ENCODE results near the gene PHF20. TPM values are rescaled to one million over a fixed set of nuclear protein-coding genes. Genes with fewer than 3 reads are reported as not detected.
"Not testable (repeated sequence)": the region's sequence is repeated elsewhere in the genome, so short reads cannot be mapped to it uniquely, and the experiment has no call there.

Gene PHF20
- polyA plus RNA-seq, 4 donors, result 37.6 to 42.8 (median 42.0) TPM

GRCh38 chr20:35773154-35773751, 1.4 kb downstream of the PHF20 start:
- DNase-seq (ENCODE audit: low read depth in 4 of 4, low spot score in 3 of 4), result no peak

DNA sequence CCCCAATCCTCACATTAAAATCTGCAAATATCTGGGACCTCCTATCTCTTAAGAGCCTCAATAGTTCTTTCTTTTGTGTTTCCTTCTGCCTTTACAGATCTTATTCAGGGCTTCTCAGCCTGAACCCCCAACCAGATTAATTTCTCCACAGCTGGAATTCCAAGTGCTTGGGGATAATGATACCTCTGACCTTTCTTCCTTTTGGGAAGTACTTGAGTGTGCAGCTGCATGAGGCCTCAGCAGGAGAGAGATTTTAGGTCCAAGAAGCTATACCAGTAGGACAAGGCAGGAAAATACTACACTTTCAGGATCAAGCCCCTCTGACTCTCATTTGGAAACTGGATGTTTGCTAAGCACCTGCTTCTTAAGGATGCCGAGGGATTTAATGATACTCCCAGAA, 2.6 kb downstream of the PHF20 start:
- no peak for DNase-seq (ENCODE audit: low read depth in 4 of 4, low spot score in 3 of 4)

DNA sequence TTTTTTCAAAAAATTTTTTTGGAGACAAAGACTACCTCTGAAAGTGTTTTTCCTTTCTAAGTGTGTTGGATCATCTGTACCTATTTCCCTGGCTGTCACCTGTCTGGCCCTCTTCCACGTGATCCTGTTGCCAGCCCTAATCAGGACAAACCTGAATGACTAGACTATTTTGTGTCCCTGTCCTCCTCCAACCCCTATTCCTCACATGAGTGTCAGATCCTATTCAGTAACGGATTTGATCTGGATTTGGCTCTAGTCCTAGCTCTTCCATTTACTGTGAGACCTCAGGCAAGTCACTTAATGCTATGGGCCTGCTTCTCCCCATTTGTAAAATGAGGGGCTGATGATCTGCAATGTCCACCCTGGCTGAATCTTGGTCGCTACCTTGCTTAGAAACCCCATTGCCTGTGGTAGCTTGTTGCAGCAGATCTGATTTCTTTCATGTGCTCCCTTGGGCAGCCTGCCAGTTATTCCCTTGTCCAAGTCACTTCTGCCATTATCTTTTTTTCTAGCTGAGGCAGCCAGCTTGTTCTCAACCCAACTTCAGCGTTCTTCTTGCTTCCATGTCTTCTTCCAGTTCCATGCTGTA, 4.8 kb downstream of the PHF20 start:
- no peak for DNase-seq (ENCODE audit: low read depth in 4 of 4, low spot score in 3 of 4)

- DNase-seq (ENCODE audit: low read depth in 4 of 4, low spot score in 3 of 4), result not testable (repeated sequence)
Measured at GRCh38 chr20:35783811-35784210, 12.0 kb downstream of the PHF20 start.

GRCh38 chr20:35785541-35785940, 13.7 kb downstream of the PHF20 start:
- not testable (repeated sequence) for DNase-seq (ENCODE audit: low read depth in 4 of 4, low spot score in 3 of 4)

DNA sequence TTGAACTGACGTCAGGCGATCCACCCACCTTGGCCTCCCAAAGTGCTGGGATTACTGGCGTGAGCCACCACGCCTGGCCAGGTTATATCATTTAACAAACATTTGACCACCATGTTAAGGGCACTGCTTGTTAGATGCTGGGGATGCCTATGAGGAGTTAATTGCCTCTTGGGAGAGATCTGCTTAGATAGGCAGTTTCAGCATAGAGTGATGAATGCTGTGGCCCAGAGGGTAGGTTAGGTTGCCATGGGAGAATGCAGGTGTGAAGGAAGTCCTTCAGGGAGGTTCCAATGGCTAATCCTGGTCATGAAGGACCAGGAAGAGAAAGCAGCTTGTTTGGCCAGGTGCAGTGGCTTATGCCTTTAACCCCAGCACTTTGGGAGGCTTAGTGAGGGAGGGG, 17.0 kb downstream of the PHF20 start:
- DNase-seq (ENCODE audit: low read depth in 4 of 4, low spot score in 3 of 4), result no peak

- no peak for DNase-seq (ENCODE audit: low read depth in 4 of 4, low spot score in 3 of 4)
Measured at GRCh38 chr20:35791097-35791496, 19.3 kb downstream of the PHF20 start.

DNA sequence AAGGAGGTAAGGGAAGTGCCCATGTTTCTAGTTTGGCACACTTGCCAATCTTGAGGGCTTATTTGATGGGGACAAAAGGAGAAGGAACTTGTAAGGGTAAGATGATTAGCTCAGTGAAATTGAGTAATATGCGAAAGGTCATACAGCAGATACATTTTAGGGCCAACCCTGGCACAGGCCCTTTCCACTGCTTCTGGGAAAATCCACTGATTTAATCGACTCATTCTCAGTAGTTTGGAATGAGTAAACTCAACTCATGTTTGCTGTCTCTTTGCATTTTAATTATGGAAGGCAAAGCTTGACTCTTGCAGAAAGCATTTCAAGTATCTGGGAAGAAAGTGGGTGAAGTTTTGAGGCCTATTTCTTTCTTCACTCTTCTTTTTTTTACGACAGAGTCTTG, 20.0 kb downstream of the PHF20 start:
- DNase-seq (ENCODE audit: low read depth in 4 of 4, low spot score in 3 of 4), result no peak

DNA sequence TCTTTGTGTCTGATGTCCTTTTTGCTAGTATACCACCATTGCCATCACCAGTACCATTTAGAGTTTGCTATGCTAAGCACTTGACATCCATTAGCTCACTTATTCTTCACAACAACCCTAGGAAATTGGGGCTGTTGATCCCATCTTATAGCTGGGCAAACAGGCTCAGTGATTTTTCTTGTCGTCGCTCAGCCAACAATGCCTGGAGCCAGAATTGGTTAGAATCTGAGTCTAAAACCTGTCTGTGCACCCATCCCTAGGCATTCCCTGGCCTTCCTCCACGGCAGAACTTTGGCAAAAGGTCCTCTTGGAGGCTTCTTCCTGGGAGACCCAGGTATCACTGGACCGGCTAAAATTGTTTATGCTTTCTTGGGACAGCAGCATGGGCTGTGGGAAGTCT, 20.9 kb downstream of the PHF20 start:
- DNase-seq (ENCODE audit: low read depth in 4 of 4, low spot score in 3 of 4), result no peak

GRCh38 chr20:35796571-35796970, 24.8 kb downstream of the PHF20 start:
- DNase-seq (ENCODE audit: low read depth in 4 of 4, low spot score in 3 of 4), result no peak

GRCh38 chr20:35801865-35802264, 30.1 kb downstream of the PHF20 start:
- no peak for DNase-seq (ENCODE audit: low read depth in 4 of 4, low spot score in 3 of 4)

DNA sequence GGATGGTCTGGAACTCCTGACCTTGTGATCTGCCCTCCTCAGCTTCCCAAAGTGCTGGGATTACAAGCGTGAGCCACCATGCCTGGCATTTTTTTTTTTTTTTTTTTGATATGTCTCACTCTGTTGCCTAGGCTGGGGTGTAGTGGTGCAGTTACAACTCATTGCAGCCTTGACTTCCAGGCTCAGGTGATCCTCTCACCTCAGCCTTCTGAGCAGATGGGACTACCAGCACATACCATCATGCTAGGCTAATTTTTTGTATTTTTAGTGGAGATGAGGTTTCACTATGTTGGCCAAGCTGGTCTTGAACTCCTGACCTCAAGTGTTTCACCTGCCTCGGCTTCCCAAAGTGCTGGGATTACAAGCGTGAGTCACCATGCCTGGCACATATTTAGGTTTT, 34.3 kb downstream of the PHF20 start:
- DNase-seq (ENCODE audit: low read depth in 4 of 4, low spot score in 3 of 4), result no peak

DNA sequence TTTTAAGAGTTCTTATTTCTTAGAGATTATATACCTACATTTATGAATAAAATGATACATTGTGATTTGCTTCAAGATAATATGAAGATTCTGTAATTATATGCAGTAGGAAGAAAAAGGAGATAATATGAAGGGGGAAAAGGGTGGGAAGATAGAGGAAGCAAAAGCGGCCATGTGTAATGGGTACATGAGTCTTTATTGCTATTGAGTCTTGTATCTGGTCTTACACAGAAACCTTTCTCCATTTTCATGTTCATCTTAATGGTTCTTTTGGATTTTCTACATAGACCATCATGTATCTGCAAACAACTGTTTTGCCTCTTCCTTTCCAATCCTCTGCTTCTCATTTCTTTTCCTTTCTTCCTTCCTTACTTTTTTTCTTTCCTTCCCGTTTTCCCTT, 36.1 kb downstream of the PHF20 start:
- DNase-seq (ENCODE audit: low read depth in 4 of 4, low spot score in 3 of 4), result no peak

DNA sequence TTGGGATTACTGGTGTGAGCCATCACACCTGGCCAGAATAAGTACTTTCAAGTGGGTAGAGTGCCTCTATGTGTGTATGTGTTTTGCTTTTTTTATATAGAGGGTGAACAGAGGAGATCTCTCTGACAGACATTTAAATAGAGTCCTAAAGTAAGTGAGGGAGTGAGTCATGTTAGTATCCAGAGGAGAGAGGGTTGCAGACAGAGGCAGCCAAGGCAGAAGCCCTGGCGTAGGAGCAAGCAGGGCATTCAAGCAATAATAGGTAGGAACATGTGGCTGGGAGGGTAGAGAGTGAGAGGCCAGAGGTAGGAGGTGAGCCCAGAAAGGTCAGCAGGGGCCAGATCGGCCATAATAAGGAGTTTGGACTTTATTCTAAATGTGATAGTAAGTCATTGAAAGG, 48.9 kb downstream of the PHF20 start:
- no peak for DNase-seq (ENCODE audit: low read depth in 4 of 4, low spot score in 3 of 4)

DNA sequence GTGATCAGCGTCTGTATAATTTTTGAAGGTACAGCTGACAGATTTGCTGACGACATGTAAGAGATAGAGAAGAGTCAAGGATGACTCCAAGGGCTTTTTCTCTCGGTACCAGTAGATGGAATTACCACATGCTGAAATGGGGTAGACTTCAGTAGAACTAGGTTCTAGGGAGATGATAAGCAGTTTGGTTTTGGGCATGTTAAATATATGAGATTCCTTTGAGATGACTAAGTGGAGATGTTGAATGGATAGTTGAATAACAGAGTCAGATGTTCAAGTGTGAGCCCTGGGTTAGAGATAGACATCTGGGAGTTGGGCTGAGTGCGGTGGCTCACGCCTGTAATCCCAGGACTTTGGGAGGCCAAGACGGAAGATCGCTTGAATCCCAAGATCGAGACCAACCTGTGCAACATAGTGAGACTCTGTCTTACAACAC, 50.0 kb downstream of the PHF20 start:
- DNase-seq (ENCODE audit: low read depth in 4 of 4, low spot score in 3 of 4), result no peak

DNA sequence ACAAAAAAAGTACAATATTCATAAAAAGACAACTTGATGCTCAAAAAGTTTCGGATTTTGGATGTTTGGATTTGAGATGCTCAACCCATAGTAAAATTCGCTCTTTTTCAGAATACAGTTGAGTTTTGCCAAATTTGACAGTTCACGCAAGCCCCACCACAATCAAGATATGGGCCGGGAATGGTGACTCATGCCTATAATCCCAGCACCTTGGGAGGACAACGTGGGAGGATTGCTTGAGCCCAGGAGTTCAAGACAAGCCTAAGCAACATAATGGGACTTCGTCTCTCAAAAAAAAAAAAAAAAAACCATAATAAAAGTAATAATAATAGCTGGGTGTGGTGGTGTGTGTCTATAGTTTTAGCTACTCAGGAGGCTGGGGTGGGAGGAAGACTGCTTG, 51.3 kb downstream of the PHF20 start:
- no peak for DNase-seq (ENCODE audit: low read depth in 4 of 4, low spot score in 3 of 4)

DNA sequence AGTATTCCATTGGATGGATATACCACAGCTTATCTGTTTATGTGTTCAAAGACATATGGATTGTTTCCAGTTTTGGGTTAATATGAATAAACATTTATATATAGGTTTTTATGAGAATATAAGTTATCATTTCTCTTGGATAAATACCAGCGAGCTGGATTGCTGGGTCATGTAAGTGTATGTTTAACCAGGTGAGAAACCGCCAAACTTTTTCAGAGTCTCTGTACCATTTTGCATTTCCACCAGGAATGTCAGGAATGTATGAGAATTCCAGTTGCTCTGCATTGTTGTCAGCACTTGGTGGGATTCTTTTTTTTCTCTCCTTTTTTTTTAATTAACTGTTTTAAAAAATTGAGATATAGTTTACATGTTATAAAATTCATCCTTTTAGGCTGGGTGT, 52.1 kb downstream of the PHF20 start:
- no peak for DNase-seq (ENCODE audit: low read depth in 4 of 4, low spot score in 3 of 4)

GRCh38 chr20:35826397-35826998, 54.7 kb downstream of the PHF20 start:
- DNase-seq (ENCODE audit: low read depth in 4 of 4, low spot score in 3 of 4), result no peak

GRCh38 chr20:35828434-35828833, 56.6 kb downstream of the PHF20 start:
- no peak for DNase-seq (ENCODE audit: low read depth in 4 of 4, low spot score in 3 of 4)

DNA sequence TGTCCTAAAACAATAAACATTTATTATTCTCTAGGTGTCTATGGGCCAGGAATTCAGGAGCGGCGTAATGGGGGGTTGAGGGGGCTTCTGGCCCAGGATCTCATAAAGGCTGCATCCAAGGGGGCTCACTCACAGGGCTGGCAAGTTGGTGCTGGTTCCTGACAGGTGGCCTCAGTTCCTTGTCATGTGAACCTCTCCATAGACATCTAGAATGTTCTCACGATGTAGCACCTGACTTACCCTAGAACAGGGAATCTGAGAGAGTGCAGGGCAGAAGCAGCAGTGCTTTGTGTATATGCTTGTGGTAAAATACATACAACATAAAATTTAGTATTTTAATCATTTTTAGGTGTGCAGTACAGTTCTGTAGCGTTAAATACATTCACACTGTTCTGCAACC, 57.1 kb downstream of the PHF20 start:
- no peak for DNase-seq (ENCODE audit: low read depth in 4 of 4, low spot score in 3 of 4)

GRCh38 chr20:35830264-35830663, 58.4 kb downstream of the PHF20 start:
- DNase-seq (ENCODE audit: low read depth in 4 of 4, low spot score in 3 of 4), result no peak

DNA sequence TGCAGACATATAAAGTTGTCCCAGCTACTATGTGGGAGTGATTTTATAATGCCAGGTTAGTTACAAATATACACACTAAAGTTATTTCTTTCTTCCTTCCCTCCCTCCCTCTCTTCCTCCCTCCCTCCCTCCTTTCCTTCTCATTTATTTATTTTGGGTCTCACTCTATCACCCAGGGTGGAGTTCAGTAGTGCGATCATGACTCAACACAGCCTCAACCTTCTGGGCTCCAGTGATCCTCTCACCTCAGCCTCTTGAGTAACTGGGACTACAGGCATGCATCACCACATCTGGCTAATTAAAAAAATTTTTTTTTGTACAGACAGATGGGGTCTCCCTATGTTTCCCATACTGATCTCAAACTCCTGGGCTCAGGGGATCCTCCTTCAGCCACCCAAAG, 59.2 kb downstream of the PHF20 start:
- DNase-seq (ENCODE audit: low read depth in 4 of 4, low spot score in 3 of 4), result no peak

Measured in right renal pelvis (tissue), 4 donors.